HCT116 (cell line): ENCODE data around the gene BMAL1. TPM values are rescaled to one million over a fixed set of nuclear protein-coding genes. Genes with fewer than 3 reads are reported as not detected.

Experiments used
- ATAC-seq: fragments of 200-7000 bp; cut with Tn5 transposase; 2 replicates; pipeline ENCODE4 v1.9.1; 2020; ENCODE audit warnings: mild to moderate bottlenecking, moderate library complexity
- BruUV-seq: library from RNA; stranded (reverse); fragments of 400-500 nt; replicated peaks from 2 replicates; lab custom pipeline; 2021; lab: Mats Ljungman, UMichigan
- CTCF ChIA-PET: fragments of 300-600 bp; sonication (Branson Sonifier 250); formaldehyde crosslinking; loops from one replicate; lab custom pipeline; 2021; ENCODE audit warnings: antibody characterized with exemption; lab: Charles Lee
- POLR2A ChIA-PET: fragments of 300-600, 350-600 bp; sonication (Branson Sonifier 250); formaldehyde crosslinking; loops from one replicate; lab custom pipeline; 2021; ENCODE audit warnings: antibody characterized with exemption; lab: Charles Lee
- RAD21 ChIA-PET, 2 experiments: fragments of 300-600 bp; sonication (Branson Sonifier 250); formaldehyde crosslinking; loops; one replicate each; lab custom pipeline; 2023; ENCODE audit warnings: low total read pairs in 2 of 2; ENCODE audit not compliant: uncharacterized antibody in 2 of 2, unreplicated experiment in 2 of 2, low non-redundant PET in 1 of 2; lab: Charles Lee
- DNase-seq: peaks from one replicate; pipeline ENCODE4 v3.0.0-alpha.2; 2010; ENCODE audit warnings: low read depth, low spot score
- H2AFZ ChIP-seq: fragments of 200-600 bp; shearing (Covaris generic), sonication (generic); 2 replicates; pipeline ENCODE4 v1.6.1; 2017; ENCODE audit warnings: low read depth, mixed run types, mixed read lengths, antibody characterized with exemption, low read length; ENCODE audit not compliant: poor library complexity, severe bottlenecking
- H3K27ac ChIP-seq: 2 replicates; pipeline ENCODE4 v1.5.1; 2012; ENCODE audit warnings: low read depth, low read length
- H3K27me3 ChIP-seq: fragments of 200-600 bp; sonication (generic); 2 replicates; pipeline ENCODE4 v1.6.1; 2016; ENCODE audit warnings: mixed run types, low read length, mixed read lengths; ENCODE audit not compliant: insufficient read depth
- H3K36me3 ChIP-seq, 2 experiments: fragments of 200-500 bp in 1 of 2; fragments of 200-600 bp in 1 of 2; sonication (Bioruptor generic) in 1 of 2; sonication (generic) in 1 of 2; 2 replicates each; pipeline versions ENCODE4 v1.5.1 to v1.6.1; 2014 to 2016; ENCODE audit warnings: low read length in 2 of 2, inconsistent platforms in 1 of 2, mixed read lengths in 1 of 2, mixed run types in 1 of 2; ENCODE audit not compliant: insufficient read depth in 2 of 2, control insufficient read depth in 1 of 2
- H3K4me1 ChIP-seq, 2 experiments: fragments of 200-600 bp in 1 of 2; sonication (generic) in 1 of 2; 2 replicates each; pipeline versions ENCODE4 v1.5.1 to v1.6.1; 2012 to 2017; ENCODE audit warnings: low read length in 2 of 2, inconsistent platforms in 1 of 2, mild to moderate bottlenecking in 1 of 2, mixed read lengths in 1 of 2, mixed run types in 1 of 2, moderate library complexity in 1 of 2; ENCODE audit not compliant: insufficient read depth in 2 of 2, control insufficient read depth in 1 of 2
- H3K4me2 ChIP-seq: fragments of 200-600 bp; sonication (generic); 2 replicates; pipeline ENCODE4 v1.6.1; 2017; ENCODE audit warnings: mixed run types, low read length, mixed read lengths
- H3K4me3 ChIP-seq, 2 experiments: fragments of 200-600 bp in 1 of 2; sonication (generic) in 1 of 2; replicated peaks in 1 of 2; 2 replicates each; pipeline ENCODE4 v1.5.1; 2011 to 2016; ENCODE audit warnings: low read length in 2 of 2, control low read depth in 1 of 2, low read depth in 1 of 2, mild to moderate bottlenecking in 1 of 2, mixed read lengths in 1 of 2, mixed run types in 1 of 2
- H3K79me2 ChIP-seq: fragments of 200-600 bp; sonication (generic); 2 replicates; pipeline ENCODE4 v1.6.1; 2017; ENCODE audit warnings: mild to moderate bottlenecking, mixed run types, low read length, moderate library complexity, mixed read lengths; ENCODE audit not compliant: insufficient read depth
- H3K9ac ChIP-seq: fragments of 200-600 bp; sonication (generic); 2 replicates; pipeline ENCODE4 v1.6.1; 2016; ENCODE audit warnings: low read length, mixed read lengths
- H3K9me2 ChIP-seq: fragments of 200-600 bp; sonication (generic), shearing (Covaris generic); 2 replicates; pipeline ENCODE4 v1.6.1; 2017; ENCODE audit warnings: mixed run types, mild to moderate bottlenecking, moderate library complexity; ENCODE audit not compliant: insufficient read depth
- H3K9me3 ChIP-seq, 2 experiments: fragments of 200-500 bp in 1 of 2; fragments of 200-600 bp in 1 of 2; sonication (Bioruptor generic) in 1 of 2; sonication (generic) in 1 of 2; 2 replicates each; pipeline ENCODE4 v1.6.1; 2014 to 2017; ENCODE audit warnings: low read length in 2 of 2, mixed read lengths in 2 of 2, inconsistent platforms in 1 of 2, low read depth in 1 of 2, mild to moderate bottlenecking in 1 of 2, mixed run types in 1 of 2, moderate library complexity in 1 of 2; ENCODE audit not compliant: control insufficient read depth in 1 of 2, insufficient read depth in 1 of 2
- H4K20me1 ChIP-seq: fragments of 200-600 bp; sonication (generic), shearing (Covaris generic); 2 replicates; pipeline ENCODE4 v1.6.1; 2017; ENCODE audit warnings: mixed run types, mild to moderate bottlenecking, moderate library complexity; ENCODE audit not compliant: insufficient read depth
- CBX3 ChIP-seq: IDR thresholded peaks from 2 replicates; pipeline ENCODE4 v1.6.1; 2012; ENCODE audit warnings: low read depth
- CEBPB ChIP-seq: IDR thresholded peaks from 2 replicates; pipeline ENCODE4 v1.6.1; 2012; ENCODE audit warnings: low read depth
- CTCF ChIP-seq, 3 experiments: fragments of 200-600 bp in 1 of 3; sonication (generic) in 1 of 3; IDR thresholded peaks in 2 of 3; conservative IDR thresholded peaks in 1 of 3; 2 replicates each; pipeline ENCODE4 v1.5.1; 2012 to 2017; ENCODE audit warnings: low read depth in 2 of 3, low read length in 2 of 3, antibody characterized with exemption in 1 of 3, borderline replicate concordance in 1 of 3, control low read depth in 1 of 3, mild to moderate bottlenecking in 1 of 3, mixed read lengths in 1 of 3, mixed run types in 1 of 3, moderate library complexity in 1 of 3; ENCODE audit not compliant: insufficient read depth in 1 of 3
- EGR1 ChIP-seq: IDR thresholded peaks from 2 replicates; pipeline ENCODE4 v1.6.1; 2012; ENCODE audit warnings: low read depth
- ELF1 ChIP-seq: IDR thresholded peaks from 2 replicates; pipeline ENCODE4 v1.6.1; 2012; ENCODE audit warnings: low read depth, borderline replicate concordance
- JUND ChIP-seq: IDR thresholded peaks from 2 replicates; pipeline ENCODE4 v1.6.1; 2012
- MAX ChIP-seq: IDR thresholded peaks from 2 replicates; pipeline ENCODE4 v1.6.1; 2012
- POLR2A ChIP-seq: IDR thresholded peaks from 2 replicates; pipeline ENCODE4 v1.7.0; 2011; ENCODE audit warnings: borderline replicate concordance; ENCODE audit not compliant: insufficient read depth, insufficient read length; ENCODE audit errors: extremely low read depth
- POLR2AphosphoS5 ChIP-seq: IDR thresholded peaks from 2 replicates; pipeline ENCODE4 v1.6.1; 2011; ENCODE audit warnings: mild to moderate bottlenecking, low read depth, low read length, moderate library complexity
- RAD21 ChIP-seq: IDR thresholded peaks from 2 replicates; pipeline ENCODE4 v1.6.1; 2012; ENCODE audit warnings: low read depth, mild to moderate bottlenecking
- SP1 ChIP-seq: IDR thresholded peaks from 2 replicates; pipeline ENCODE4 v1.6.1; 2012; ENCODE audit warnings: low read depth
- TCF7L2 ChIP-seq: IDR thresholded peaks from 2 replicates; pipeline ENCODE4 v1.7.0; 2011; ENCODE audit warnings: borderline replicate concordance, inconsistent platforms; ENCODE audit not compliant: insufficient read depth, insufficient read length; ENCODE audit errors: extremely low read depth
- YY1 ChIP-seq: IDR thresholded peaks from 2 replicates; pipeline ENCODE4 v1.6.1; 2011; ENCODE audit warnings: low read length, low read depth, moderate library complexity, mild to moderate bottlenecking; ENCODE audit not compliant: insufficient replicate concordance; ENCODE audit errors: extremely low read depth
- ZBTB33 ChIP-seq: IDR thresholded peaks from 2 replicates; pipeline ENCODE4 v1.6.1; 2011; ENCODE audit warnings: mild to moderate bottlenecking, low read length, moderate library complexity; ENCODE audit not compliant: insufficient replicate concordance; ENCODE audit errors: extremely low read depth
- ZFX ChIP-seq: fragments of 450-650 bp; IDR thresholded peaks from 2 replicates; pipeline ENCODE4 v1.6.1; 2017
- ZNF274 ChIP-seq: fragments of 200-500 bp; sonication (Bioruptor generic); IDR thresholded peaks from 2 replicates; pipeline ENCODE4 v1.6.1; 2014; ENCODE audit warnings: mild to moderate bottlenecking, low read depth, low read length, inconsistent platforms
- intact Hi-C: fragments of 100-400 bp; cut with micrococcal nuclease; formaldehyde crosslinking; loops from 2 replicates; pipeline ENCODE4 v1.10.0; 2022
- total RNA-seq: library from RNA; stranded (reverse); gene quantifications from one replicate; pipeline ENCODE4 v1.2.1, GENCODE V29; 2021; ENCODE audit not compliant: unreplicated experiment

Gene BMAL1
- total RNA-seq, 1 experiment from 2014 or later = 17.6 TPM

GRCh38 chr11:13261591-13262061 lies 16.0 kb upstream of the BMAL1 start (continued):
- peak; percentile 96 for TF ChIP-seq SP1
- TF ChIP-seq CTCF (IDR thresholded peaks at IDR 0.05 in 2 of 3, conservative IDR thresholded peaks at IDR 0.05 in 1 of 3; ENCODE audit: borderline replicate concordance in 1 of 3, insufficient read depth in 1 of 3, low read depth in 2 of 3, low read length in 2 of 3) = no peak
- TF ChIP-seq MAX = peak; percentile 59
- no peak for TF ChIP-seq RAD21
- no peak for TF ChIP-seq ZFX
- peak; percentile 66; the same call in 1 of the 2 replicates for TF ChIP-seq POLR2AphosphoS5
- TF ChIP-seq YY1 = peak; percentile 61
- no peak for TF ChIP-seq ZNF274
- TF ChIP-seq CEBPB = peak; percentile 67
- peak; percentile 77 for TF ChIP-seq CBX3
- TF ChIP-seq JUND = peak; percentile 98
- TF ChIP-seq POLR2A = no peak

- peak; percentile 23 for DNase-seq
- peak overlapping the region; percentile 32; the same call in 1 of the 2 replicates for H3K27ac ChIP-seq
- no peaks in the 10 kb centered on the region for H3K9me2 ChIP-seq
- H3K9ac ChIP-seq = peak overlapping the region; percentile 45
- peaks cover 21 to 43% of the 10 kb centered on the region in 2 experiments for H3K4me1 ChIP-seq
- H3K79me2 ChIP-seq = no peaks in the 10 kb centered on the region
- peak overlapping the region in 1 of 2 experiments; percentile 21; a peak in 1 of 4 replicates for H3K4me3 ChIP-seq
- intact Hi-C loops = no loop called here
- ChIA-PET RAD21 (interaction anchor here in 1 of 2 experiments (0.5 kb wide), 1 partner anchor 83 kb away, joined by 6 read pairs; no protein-coding TSS in a partner anchor), CTCF (interaction anchor here (1.5 to 2.4 kb wide), 3 partner anchors 12 to 73 kb away, joined by 4 to 7 read pairs (median 5); no protein-coding TSS in a partner anchor), POLR2A (interaction anchor here (1.5 kb wide), 1 partner anchor 76 kb away, joined by 3 read pairs; no protein-coding TSS in a partner anchor)
- peak; percentile 27; the same call in 1 of the 2 replicates for ATAC-seq
- no peaks in the 10 kb centered on the region for H3K36me3 ChIP-seq
- H4K20me1 ChIP-seq = no peaks in the 10 kb centered on the region
- peaks cover 10% of the 10 kb centered on the region; the same call in 1 of the 2 replicates for H3K27me3 ChIP-seq
- no TSS peak for BruUV-seq
- H3K4me2 ChIP-seq = peak overlapping the region; percentile 74
- H2AFZ ChIP-seq = no peak overlapping the region
- no peaks in the 10 kb centered on the region for H3K9me3 ChIP-seq
- TF ChIP-seq POLR2AphosphoS5 (no peak), ZBTB33 (no peak), CTCF (IDR thresholded peaks at IDR 0.05 in 2 of 3, conservative IDR thresholded peaks at IDR 0.05 in 1 of 3; ENCODE audit: borderline replicate concordance in 1 of 3, insufficient read depth in 1 of 3, low read depth in 2 of 3, low read length in 2 of 3) (no peak), EGR1 (no peak), TCF7L2 (no peak), RAD21 (no peak), ELF1 (no peak)
These were observed 15.5 kb upstream of the BMAL1 start for GRCh38 chr11:13262096-13262495.
